GM23248 (cell line): Measurements from ENCODE around the gene CFAP45.

ENCODE experiments used
- EZH2 ChIP-seq: fragments of 200-600 bp; sonication (generic); IDR thresholded peaks from 2 replicates; pipeline ENCODE4 v1.6.1; 2018; ENCODE audit warnings: antibody characterized with exemption, mild to moderate bottlenecking; ENCODE audit not compliant: insufficient read depth, poor library complexity, severe bottlenecking
- EZH2phosphoT487 ChIP-seq: fragments of 200-600 bp; sonication (generic); IDR thresholded peaks from 2 replicates; pipeline ENCODE4 v1.6.1; 2018; ENCODE audit warnings: antibody characterized with exemption, moderate library complexity, mild to moderate bottlenecking, low read depth; ENCODE audit not compliant: insufficient read depth

- TF ChIP-seq EZH2, result no peak
- TF ChIP-seq EZH2phosphoT487, result no peak
These were observed 10.1 kb downstream of the CFAP45 start for GRCh38 chr1:159889821-159890252.
